Peyer's patch (tissue), 4 donors: Measurements from ENCODE around the gene MAP4K5. TPM values are rescaled to one million over a fixed set of nuclear protein-coding genes. Genes with fewer than 3 reads are reported as not detected.

Experiments used
- DNase-seq, 3 donors: peaks; one replicate each; pipeline ENCODE4 v3.0.0-alpha.2; 2017 to 2019
- H3K27ac ChIP-seq, 4 donors: fragments of 200-600 bp; sonication (generic); one replicate each; pipeline ENCODE4 v1.5.1; 2016 to 2019
- H3K27me3 ChIP-seq, 2 donors: fragments of 200-600 bp; sonication (generic); one replicate each; pipeline ENCODE4 v1.5.1; 2019
- H3K36me3 ChIP-seq, 3 donors: fragments of 200-600 bp; sonication (generic); one replicate each; pipeline ENCODE4 v1.5.1; 2016 to 2019
- H3K4me1 ChIP-seq, 4 donors: fragments of 200-600 bp; sonication (generic); one replicate each; pipeline ENCODE4 v1.5.1; 2016 to 2019
- H3K4me3 ChIP-seq, 4 donors: fragments of 200-600 bp; sonication (generic); 1 replicate in 3 of 4; 2 replicates in 1 of 4; pipeline ENCODE4 v1.5.1; 2016 to 2019; ENCODE audit warnings: mild to moderate bottlenecking in 1 of 4
- H3K9me3 ChIP-seq, 4 donors: fragments of 200-600 bp; sonication (generic); one replicate each; pipeline ENCODE4 v1.5.1; 2016 to 2019; ENCODE audit warnings: mild to moderate bottlenecking in 1 of 4
- POLR2A ChIP-seq, 2 donors: fragments of 450-650 bp; IDR thresholded peaks; one replicate each; pipeline ENCODE4 v1.5.1; 2017; ENCODE audit warnings: antibody characterized with exemption in 2 of 2, mild to moderate bottlenecking in 2 of 2, moderate library complexity in 2 of 2
- total RNA-seq, 4 donors: library from RNA; depleted of rRNA; stranded (reverse); fragments of >200 nt; gene quantifications; one replicate each; pipeline ENCODE4 v1.1.0, GENCODE V29; 2016
- TF ChIP-seq, protein P1 (sequence below), 6 experiments: fragments of 450-650 bp in 4 of 6; fragments of 200-600 bp in 2 of 6; sonication (generic) in 1 of 6; IDR thresholded peaks; one replicate each; pipeline ENCODE4 v1.5.1; 2017 to 2019; ENCODE audit warnings: antibody characterized with exemption in 6 of 6, mild to moderate bottlenecking in 3 of 6, moderate library complexity in 1 of 6

Gene MAP4K5
- total RNA-seq, 4 donors from 2014 or later: 47.1 to 123 (median 78.4) TPM

- TF ChIP-seq, protein P1, sequence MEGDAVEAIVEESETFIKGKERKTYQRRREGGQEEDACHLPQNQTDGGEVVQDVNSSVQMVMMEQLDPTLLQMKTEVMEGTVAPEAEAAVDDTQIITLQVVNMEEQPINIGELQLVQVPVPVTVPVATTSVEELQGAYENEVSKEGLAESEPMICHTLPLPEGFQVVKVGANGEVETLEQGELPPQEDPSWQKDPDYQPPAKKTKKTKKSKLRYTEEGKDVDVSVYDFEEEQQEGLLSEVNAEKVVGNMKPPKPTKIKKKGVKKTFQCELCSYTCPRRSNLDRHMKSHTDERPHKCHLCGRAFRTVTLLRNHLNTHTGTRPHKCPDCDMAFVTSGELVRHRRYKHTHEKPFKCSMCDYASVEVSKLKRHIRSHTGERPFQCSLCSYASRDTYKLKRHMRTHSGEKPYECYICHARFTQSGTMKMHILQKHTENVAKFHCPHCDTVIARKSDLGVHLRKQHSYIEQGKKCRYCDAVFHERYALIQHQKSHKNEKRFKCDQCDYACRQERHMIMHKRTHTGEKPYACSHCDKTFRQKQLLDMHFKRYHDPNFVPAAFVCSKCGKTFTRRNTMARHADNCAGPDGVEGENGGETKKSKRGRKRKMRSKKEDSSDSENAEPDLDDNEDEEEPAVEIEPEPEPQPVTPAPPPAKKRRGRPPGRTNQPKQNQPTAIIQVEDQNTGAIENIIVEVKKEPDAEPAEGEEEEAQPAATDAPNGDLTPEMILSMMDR (IDR thresholded peaks at IDR 0.05): no peak
- no peak for TF ChIP-seq POLR2A (IDR thresholded peaks at IDR 0.05)
- Histone ChIP-seq H3K4me3 (no peak overlapping the region), H3K9me3 (no peaks in the 10 kb centered on the region), H3K4me1 (no peaks in the 10 kb centered on the region), H3K36me3 (peaks cover 0 to 58% (median 0%) of the 10 kb centered on the region in 3 donors), H3K27me3 (no peaks in the 10 kb centered on the region), H3K27ac (no peak overlapping the region)
- DNase-seq: no peak
Measured at GRCh38 chr14:50425105-50425504, 107.3 kb downstream of the MAP4K5 start.

DNA sequence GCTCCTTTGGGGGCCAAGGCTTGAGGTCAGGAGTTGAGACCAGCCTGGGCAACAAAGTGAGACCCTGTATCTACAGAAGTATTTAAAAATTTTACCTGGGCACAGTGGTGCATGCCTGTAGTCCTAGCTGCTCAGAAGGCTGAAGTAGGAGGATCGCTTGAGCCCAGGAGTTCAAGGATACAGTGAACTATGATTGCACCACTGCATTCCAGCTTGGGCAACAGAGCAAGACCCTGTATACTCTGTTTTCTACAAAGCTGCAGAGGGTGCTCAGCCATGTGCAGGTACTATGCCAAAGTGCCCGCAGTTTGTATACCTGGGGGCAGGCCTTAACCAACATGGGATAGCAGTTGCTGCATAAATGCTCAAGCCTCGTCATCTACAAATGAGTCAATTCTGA lies 108.8 kb downstream of the MAP4K5 start:
- TF ChIP-seq, protein P1 (IDR thresholded peaks at IDR 0.05): no peak
- no peak overlapping the region for H3K4me3 ChIP-seq
- no peaks in the 10 kb centered on the region for H3K9me3 ChIP-seq
- no peak for DNase-seq
- H3K36me3 ChIP-seq: peaks cover 0 to 69% (median 0%) of the 10 kb centered on the region in 3 donors
- H3K27me3 ChIP-seq: no peaks in the 10 kb centered on the region
- H3K27ac ChIP-seq: no peak overlapping the region
- no peaks in the 10 kb centered on the region for H3K4me1 ChIP-seq

DNA sequence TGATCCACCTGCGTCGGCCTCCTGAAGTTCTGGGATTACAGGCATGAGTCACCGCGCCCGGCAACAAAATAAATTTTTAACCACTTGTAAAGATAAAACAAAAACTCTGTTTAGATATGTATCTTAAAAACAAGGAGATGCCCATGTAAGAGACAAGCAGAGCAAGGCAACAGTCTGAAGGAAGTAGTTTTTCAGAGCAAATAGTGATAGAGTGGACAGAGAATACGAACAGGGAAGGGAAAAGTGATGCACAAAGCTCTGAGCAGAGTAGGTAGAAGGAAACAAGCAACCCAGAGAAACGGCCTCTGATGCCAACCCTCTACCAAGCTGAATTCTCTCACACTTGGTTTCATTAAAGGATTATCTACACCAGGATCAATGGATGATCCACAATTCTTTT lies 110.9 kb downstream of the MAP4K5 start:
- H3K36me3 ChIP-seq: peaks cover 0 to 71% (median 0%) of the 10 kb centered on the region in 3 donors

GRCh38 chr14:50417853-50418252 lies 114.5 kb downstream of the MAP4K5 start:
- H3K27ac ChIP-seq: no peak overlapping the region
- H3K9me3 ChIP-seq: no peaks in the 10 kb centered on the region
- TF ChIP-seq, protein P1 (IDR thresholded peaks at IDR 0.05): no peak
- TF ChIP-seq POLR2A (IDR thresholded peaks at IDR 0.05): no peak
- no peak for DNase-seq
- no peaks in the 10 kb centered on the region for H3K4me1 ChIP-seq
- H3K4me3 ChIP-seq: no peak overlapping the region
- no peaks in the 10 kb centered on the region for H3K27me3 ChIP-seq
- H3K36me3 ChIP-seq: peaks cover 0 to 47% (median 0%) of the 10 kb centered on the region in 3 donors

More for the DNA sequence above, 110.9 kb downstream of the MAP4K5 start:
- Histone ChIP-seq H3K9me3 (no peaks in the 10 kb centered on the region), H3K27me3 (no peaks in the 10 kb centered on the region), H3K4me1 (no peaks in the 10 kb centered on the region), H3K27ac (no peak overlapping the region), H3K4me3 (no peak overlapping the region)
- no peak for DNase-seq
- TF ChIP-seq, protein P1 (IDR thresholded peaks at IDR 0.05): no peak
- no peak for TF ChIP-seq POLR2A (IDR thresholded peaks at IDR 0.05)

GRCh38 chr14:50410921-50411320 lies 121.4 kb downstream of the MAP4K5 start:
- DNase-seq: no peak
- TF ChIP-seq POLR2A (IDR thresholded peaks at IDR 0.05): no peak
- TF ChIP-seq, protein P1 (IDR thresholded peaks at IDR 0.05): no peak
- Histone ChIP-seq H3K27me3 (no peaks in the 10 kb centered on the region), H3K4me1 (no peaks in the 10 kb centered on the region), H3K36me3 (no peaks in the 10 kb centered on the region), H3K27ac (no peak overlapping the region), H3K4me3 (no peak overlapping the region), H3K9me3 (no peaks in the 10 kb centered on the region)

DNA sequence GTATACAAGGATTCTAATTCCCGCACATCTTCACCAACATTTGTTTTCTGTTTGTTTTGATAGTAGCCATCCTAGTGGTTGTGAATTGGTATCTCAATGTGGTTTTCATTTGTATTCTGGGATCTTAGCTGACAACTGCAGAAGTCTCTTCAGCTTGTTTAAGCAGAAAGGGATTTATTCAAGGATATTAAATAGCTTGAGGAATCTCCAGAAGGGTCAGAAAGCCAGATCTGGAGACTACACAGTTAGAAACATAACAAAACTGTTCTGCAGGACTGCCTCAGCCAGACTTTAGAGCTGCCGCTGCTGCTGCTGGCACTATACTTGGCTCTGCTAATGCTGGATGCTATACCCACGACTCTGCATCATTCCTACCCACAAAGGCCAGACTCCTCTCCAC lies 122.3 kb downstream of the MAP4K5 start:
- DNase-seq: no peak
- TF ChIP-seq POLR2A (IDR thresholded peaks at IDR 0.05): no peak
- TF ChIP-seq, protein P1 (IDR thresholded peaks at IDR 0.05): no peak
- Histone ChIP-seq H3K9me3 (no peaks in the 10 kb centered on the region), H3K27me3 (no peaks in the 10 kb centered on the region), H3K36me3 (no peaks in the 10 kb centered on the region), H3K4me1 (no peaks in the 10 kb centered on the region), H3K4me3 (no peak overlapping the region), H3K27ac (no peak overlapping the region)
